Vagina (tissue), 2 donors: Measurements from ENCODE around the gene SPATA46. TPM values are rescaled to one million over a fixed set of nuclear protein-coding genes. Genes with fewer than 3 reads are reported as not detected.

Experiments used
- DNase-seq, 2 donors: peaks; one replicate each; pipeline ENCODE4 v3.0.0-alpha.2; 2017; ENCODE audit errors: extremely low spot score in 2 of 2
- H3K27ac ChIP-seq: fragments of 200-600 bp; sonication (generic); one replicate; pipeline ENCODE4 v1.5.1; 2019
- H3K27me3 ChIP-seq: fragments of 200-600 bp; sonication (generic); one replicate; pipeline ENCODE4 v1.5.1; 2019
- H3K36me3 ChIP-seq, 2 donors: fragments of 200-600 bp; sonication (generic); one replicate each; pipeline ENCODE4 v1.5.1; 2017 to 2019
- H3K4me1 ChIP-seq: fragments of 200-600 bp; sonication (generic); one replicate; pipeline ENCODE4 v1.5.1; 2019
- H3K4me3 ChIP-seq, 2 donors: fragments of 200-600 bp; sonication (generic); 1 replicate in 1 of 2; 2 replicates in 1 of 2; pipeline ENCODE4 v1.5.1; 2016 to 2019
- H3K9me3 ChIP-seq: fragments of 200-600 bp; sonication (generic); one replicate; pipeline ENCODE4 v1.5.1; 2019
- CTCF ChIP-seq, 3 experiments: fragments of 450-650 bp in 2 of 3; fragments of 200-600 bp in 1 of 3; sonication (generic) in 1 of 3; IDR thresholded peaks; one replicate each; pipeline ENCODE4 v1.5.1; 2017 to 2019; ENCODE audit warnings: antibody characterized with exemption in 3 of 3, mild to moderate bottlenecking in 2 of 3, moderate library complexity in 2 of 3
- POLR2A ChIP-seq, 2 donors: fragments of 450-650 bp; IDR thresholded peaks; one replicate each; pipeline ENCODE4 v1.6.1; 2017; ENCODE audit warnings: antibody characterized with exemption in 2 of 2, mild to moderate bottlenecking in 2 of 2, moderate library complexity in 2 of 2
- POLR2AphosphoS5 ChIP-seq, 2 donors: sonication (generic); formaldehyde crosslinking; IDR thresholded peaks; one replicate each; pipeline ENCODE4 v1.9.0; 2017; ENCODE audit warnings: antibody characterized with exemption in 2 of 2, mild to moderate bottlenecking in 2 of 2, low read depth in 1 of 2; ENCODE audit not compliant: insufficient read depth in 1 of 2
- intact Hi-C: fragments of 100-400 bp; cut with DNase I; formaldehyde crosslinking; loops from one replicate; pipeline ENCODE4 v1.15.1; 2023
- total RNA-seq: library from RNA; depleted of rRNA; stranded (reverse); fragments of >200 nt; gene quantifications from one replicate; pipeline ENCODE4 v1.2.3, GENCODE V29; 2016

SPATA46 gene
- total RNA-seq = not detected

GRCh38 chr1:162376691-162377090, at the start of gene SPATA46:
Gene SPATA46 (minus strand): TSS chr1:162376854. CDS start chr1:162376790, 64 bp downstream.
- Histone ChIP-seq H3K27me3 (no peaks in the 10 kb centered on the region), H3K27ac (no peak within 1 kb of the TSS), H3K36me3 (no peaks in the 10 kb centered on the region), H3K4me1 (peaks cover 6% of the 10 kb centered on the region), H3K4me3 (no peak within 1 kb of the TSS), H3K9me3 (no peaks in the 10 kb centered on the region)
- TF ChIP-seq CTCF (IDR thresholded peaks at IDR 0.05) = no peak
- TF ChIP-seq POLR2A (IDR thresholded peaks at IDR 0.05) = no peak
- no peak for TF ChIP-seq POLR2AphosphoS5 (IDR thresholded peaks at IDR 0.05; ENCODE audit: insufficient read depth in 1 of 2, low read depth in 1 of 2)
- DNase-seq = no peak
- intact Hi-C loops = no loop called here

DNA sequence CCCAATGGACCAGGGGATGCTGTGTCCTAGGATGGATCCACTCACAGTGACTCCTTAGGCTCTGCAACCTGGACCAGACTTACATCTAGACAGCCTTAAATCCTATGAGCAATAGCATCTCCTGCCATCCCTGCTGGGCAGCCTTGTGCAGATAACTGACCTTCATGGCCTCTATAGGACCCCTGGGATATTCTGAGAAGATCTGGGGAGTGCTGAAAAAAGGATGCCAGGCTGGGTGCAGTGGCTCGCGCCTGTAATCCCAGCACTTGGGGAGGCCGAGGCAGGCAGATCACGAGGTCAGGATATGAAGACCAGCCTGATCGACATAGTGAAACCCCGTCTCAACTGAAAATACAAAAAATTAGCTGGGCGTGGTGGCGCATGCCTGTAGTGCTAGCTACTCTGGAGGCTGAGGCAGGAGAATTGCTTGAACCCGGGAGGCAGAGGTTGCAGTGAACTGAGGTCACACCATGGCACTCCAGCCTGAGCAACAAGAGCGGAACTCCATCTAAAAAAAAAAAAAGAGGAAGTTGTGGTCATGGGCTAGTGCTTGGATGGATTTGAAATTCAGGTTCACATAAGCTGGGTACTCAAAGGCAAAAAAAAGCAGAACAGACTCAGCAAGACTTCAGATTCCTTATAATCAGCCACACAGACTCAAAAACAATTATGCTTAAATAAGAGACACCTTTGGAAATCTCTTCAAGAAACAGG, 46.2 kb upstream of the SPATA46 start:
- no peaks in the 10 kb centered on the region for H3K36me3 ChIP-seq
- no peaks in the 10 kb centered on the region for H3K9me3 ChIP-seq
- intact Hi-C loops = no loop called here
- no peak overlapping the region for H3K27ac ChIP-seq
- no peaks in the 10 kb centered on the region for H3K27me3 ChIP-seq
- no peak for DNase-seq
- no peak for TF ChIP-seq POLR2AphosphoS5 (IDR thresholded peaks at IDR 0.05; ENCODE audit: insufficient read depth in 1 of 2, low read depth in 1 of 2)
- TF ChIP-seq CTCF (IDR thresholded peaks at IDR 0.05) = no peak
- no peak for TF ChIP-seq POLR2A (IDR thresholded peaks at IDR 0.05)
- H3K4me1 ChIP-seq = no peaks in the 10 kb centered on the region
- no peak overlapping the region for H3K4me3 ChIP-seq

GRCh38 chr1:162421258-162422164, 44.9 kb upstream of the SPATA46 start:
- no peaks in the 10 kb centered on the region for H3K27me3 ChIP-seq
- DNase-seq = no peak
- H3K4me3 ChIP-seq = no peak overlapping the region
- H3K9me3 ChIP-seq = no peaks in the 10 kb centered on the region
- no peaks in the 10 kb centered on the region for H3K4me1 ChIP-seq
- H3K27ac ChIP-seq = no peak overlapping the region
- no peaks in the 10 kb centered on the region for H3K36me3 ChIP-seq
- intact Hi-C loops = no loop called here
- no peak for TF ChIP-seq POLR2A (IDR thresholded peaks at IDR 0.05)
- TF ChIP-seq POLR2AphosphoS5 (IDR thresholded peaks at IDR 0.05; ENCODE audit: insufficient read depth in 1 of 2, low read depth in 1 of 2) = no peak
- no peak for TF ChIP-seq CTCF (IDR thresholded peaks at IDR 0.05)

DNA sequence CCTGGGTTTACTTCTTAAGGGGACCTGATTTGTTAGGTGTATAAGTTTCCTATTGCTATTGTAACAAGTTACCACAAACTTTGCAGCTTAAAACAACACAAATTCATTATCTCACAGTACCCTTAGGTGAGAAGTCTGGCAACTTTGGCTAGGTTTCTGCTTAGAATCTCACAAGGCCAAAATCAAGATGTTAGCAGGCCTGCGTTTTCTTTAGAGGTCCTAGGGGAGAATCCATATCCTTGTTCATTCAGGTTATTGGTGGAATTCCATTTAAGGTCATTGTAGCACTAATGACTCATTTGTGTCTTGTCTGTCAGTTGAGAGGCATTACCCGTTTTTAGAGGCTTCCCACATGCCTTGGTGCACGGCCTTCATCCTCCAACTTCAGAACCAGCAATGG, 43.5 kb upstream of the SPATA46 start:
- no peaks in the 10 kb centered on the region for H3K4me1 ChIP-seq
- TF ChIP-seq POLR2AphosphoS5 (IDR thresholded peaks at IDR 0.05; ENCODE audit: insufficient read depth in 1 of 2, low read depth in 1 of 2) (no peak), CTCF (IDR thresholded peaks at IDR 0.05) (no peak), POLR2A (IDR thresholded peaks at IDR 0.05) (no peak)
- intact Hi-C loops = no loop called here
- no peak for DNase-seq
- H3K36me3 ChIP-seq = no peaks in the 10 kb centered on the region
- H3K27ac ChIP-seq = no peak overlapping the region
- H3K9me3 ChIP-seq = no peaks in the 10 kb centered on the region
- no peaks in the 10 kb centered on the region for H3K27me3 ChIP-seq
- no peak overlapping the region for H3K4me3 ChIP-seq
